ENCODE results near the gene NUDT14. TPM values are rescaled to one million over a fixed set of nuclear protein-coding genes. Genes with fewer than 3 reads are reported as not detected.

NUDT14 gene
- total RNA-seq, 1 donor from 2014 or later, result 27.1 TPM

DNA sequence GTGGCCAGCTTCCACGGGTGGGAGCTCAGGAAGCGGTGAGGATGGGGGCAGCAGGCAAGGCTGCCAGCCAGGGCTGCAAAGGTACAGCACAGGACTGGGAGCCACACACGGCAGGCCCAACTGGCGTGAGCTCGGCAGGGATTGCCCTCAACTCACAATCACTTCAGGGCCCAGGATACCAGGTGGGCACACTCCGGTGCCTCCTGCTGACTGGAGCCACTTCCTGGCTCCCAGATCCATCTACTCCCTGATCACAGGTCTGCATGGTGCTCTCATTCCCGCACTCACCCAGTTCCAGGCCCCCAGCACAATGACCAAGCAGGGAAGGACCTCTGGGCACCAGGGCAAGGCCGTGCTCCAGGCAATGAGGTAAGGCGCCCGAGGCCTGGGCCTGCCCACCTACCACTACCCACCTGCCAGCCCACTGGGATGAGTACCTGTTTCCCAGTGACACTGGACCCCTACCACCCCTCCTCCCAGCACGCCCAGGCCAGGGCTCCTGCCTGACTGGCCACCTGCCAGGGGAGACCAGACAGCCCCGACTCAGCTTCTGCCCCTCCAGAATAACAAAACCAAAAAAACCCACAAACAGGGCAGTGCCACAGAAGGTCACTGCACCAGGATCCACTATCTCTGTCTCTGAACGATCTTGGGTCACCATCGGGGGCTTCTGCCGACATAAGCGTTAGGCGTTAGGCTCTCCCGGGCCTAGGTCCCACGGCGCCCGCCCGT is 14.4 kb downstream of the NUDT14 start:
- intact Hi-C loops (cut with DNase I), result loop anchor here (5.0 kb wide), 1 partner anchor 74 kb away; no protein-coding TSS in a partner anchor
- no peak for DNase-seq (ENCODE audit: low spot score)

DNA sequence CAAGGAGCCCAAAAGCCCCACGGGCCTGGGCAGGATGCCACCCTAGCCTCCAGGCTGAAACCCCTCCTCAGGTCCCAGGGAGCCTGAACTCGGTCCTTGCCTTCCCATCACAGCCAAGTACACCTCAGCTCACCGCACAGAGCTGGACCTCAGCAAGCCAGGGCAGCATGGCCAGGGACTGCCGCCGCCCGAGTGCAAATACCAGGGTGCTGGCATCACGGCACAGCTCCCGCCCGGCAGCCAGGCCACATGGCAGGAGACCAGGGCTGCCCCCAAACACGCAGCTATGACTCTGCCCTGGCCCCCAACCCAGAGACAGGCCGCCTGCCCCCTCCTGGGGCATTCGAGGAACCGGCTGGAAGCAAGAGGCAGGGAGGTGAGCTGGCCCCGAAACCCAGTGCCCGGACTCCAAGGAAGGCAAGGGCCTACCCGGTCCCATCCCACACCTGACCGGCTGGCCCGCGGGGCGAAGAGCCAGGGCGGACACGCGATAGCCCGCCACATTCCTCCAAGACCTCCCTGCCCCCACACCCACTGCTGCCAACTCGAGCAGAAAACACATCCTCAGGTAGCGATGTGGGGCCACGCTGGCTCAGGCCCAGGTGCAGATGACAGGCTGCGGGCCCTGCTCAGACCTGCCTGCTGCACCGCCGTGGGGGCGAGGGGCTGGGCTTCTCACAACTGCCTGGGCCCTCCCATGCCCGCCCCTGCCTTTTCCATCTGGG is 15.2 kb downstream of the NUDT14 start:
- DNase-seq (ENCODE audit: low spot score), result no peak
- intact Hi-C loops (cut with DNase I), result loop anchor here (5.0 kb wide), 1 partner anchor 74 kb away; no protein-coding TSS in a partner anchor

DNA sequence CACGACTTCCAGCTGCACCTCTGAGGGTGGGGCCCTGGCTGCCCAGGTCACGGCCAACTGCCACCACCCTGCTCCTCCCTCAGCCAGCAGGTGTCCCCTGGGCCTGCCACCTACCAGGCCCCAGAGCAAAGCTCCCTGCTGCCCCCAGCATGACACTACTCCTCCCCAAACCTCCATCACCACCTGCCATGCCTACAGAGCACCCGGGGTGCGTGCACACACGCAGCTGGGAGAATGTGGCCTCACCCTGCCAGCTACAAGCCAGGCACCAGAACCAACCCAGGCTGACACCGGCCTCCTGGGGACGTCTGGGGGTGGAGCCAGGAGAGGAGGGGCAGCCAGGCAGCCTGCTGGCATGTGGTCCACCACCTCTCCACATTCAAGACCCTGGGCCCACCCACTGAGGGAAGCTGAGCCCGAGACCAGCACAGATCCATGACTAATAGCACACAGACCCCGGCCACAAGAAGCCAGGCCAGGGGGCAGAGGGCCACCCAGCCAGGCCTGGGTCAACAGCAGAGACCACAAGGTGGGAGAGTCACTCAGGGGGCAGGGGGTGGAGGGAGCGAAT is 15.9 kb downstream of the NUDT14 start:
- intact Hi-C loops (cut with DNase I), result loop anchor here (5.0 kb wide), 1 partner anchor 73 kb away; no protein-coding TSS in a partner anchor
- no peak for DNase-seq (ENCODE audit: low spot score)

DNA sequence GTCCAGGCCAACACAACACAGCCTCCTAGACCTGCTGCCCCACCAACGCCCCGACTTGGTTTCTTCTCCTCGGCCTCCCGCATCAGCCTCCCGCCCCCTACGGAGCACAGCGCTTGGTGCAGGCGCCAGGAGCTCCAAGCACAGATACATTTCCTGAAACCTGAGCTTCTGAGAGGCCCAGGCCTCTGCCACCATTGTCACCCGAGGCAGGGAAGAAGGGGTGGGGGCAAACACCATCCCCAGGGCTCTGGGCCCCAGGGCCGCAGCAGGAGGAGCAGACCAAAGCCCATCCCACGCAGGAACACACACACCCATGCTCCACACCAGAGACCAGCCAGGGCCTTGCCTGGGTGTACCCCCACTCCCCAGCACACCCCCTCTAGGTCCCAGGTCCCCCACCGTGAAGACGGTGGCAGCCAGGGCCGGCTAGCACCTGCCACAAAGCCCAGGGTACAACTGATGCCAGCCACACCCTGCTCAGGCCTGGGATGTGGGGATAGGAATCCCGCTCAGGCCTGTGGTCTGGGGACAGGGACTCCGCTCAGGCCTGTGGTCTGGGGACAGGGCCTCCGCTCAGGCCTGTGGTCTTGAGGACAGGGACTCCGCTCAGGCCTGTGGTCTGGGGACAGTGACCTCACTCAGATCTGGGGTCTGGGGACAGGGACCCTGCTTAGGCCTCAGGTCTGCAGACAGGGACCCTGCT is 17.9 kb downstream of the NUDT14 start:
- no peak for DNase-seq (ENCODE audit: low spot score)
- intact Hi-C loops (cut with DNase I), result no loop called here

DNA sequence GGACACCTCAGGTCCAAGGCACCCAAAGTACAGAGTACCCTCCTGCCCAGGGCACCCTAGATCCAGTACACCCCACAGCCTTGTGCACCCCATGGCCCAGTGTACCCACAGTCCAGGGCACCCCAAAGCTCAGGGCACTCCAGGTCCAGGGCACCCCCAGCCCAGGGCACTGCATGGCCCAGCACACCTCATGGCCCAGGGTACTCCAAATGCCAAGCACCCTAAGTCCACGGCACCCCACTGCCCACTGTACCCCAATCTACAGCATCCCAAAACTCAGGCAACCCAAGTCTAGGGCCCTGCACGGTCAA is 18.5 kb downstream of the NUDT14 start:
- intact Hi-C loops (cut with DNase I), result no loop called here
- DNase-seq (ENCODE audit: low spot score), result no peak

DNA sequence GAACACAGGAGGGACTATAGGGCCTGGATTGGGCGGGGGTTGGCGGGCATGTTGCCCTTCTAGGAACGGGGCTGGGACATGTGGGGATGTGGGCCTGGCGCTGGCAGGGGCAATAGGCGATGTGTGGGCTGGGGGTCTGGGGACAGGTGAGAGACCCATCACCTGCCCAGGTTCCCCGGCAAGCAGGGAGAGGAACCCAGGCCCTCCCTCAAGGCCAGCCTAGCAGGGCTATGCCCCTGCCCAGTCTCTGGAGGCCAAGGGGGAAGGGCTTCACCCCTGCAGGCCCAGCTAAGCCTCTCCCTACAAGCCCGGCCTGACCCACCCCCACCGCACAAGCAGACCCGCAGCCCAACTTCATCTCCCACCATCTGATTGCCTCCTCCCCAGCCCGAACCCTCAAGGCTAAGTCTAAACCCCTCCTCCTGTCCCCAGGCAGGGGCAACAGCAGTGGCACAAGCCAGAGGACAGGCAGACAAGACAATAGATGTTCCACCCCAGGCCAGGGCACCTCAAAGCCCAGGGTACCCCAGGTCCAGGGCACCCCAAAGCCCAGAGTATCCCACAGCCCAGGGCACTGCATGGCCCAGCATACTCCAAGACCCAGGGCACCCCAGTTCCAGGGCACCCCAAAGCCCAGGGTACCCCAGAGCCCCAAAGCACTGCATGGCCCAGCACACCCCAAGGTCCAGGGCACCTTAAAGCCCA is 19.0 kb downstream of the NUDT14 start:
- DNase-seq (ENCODE audit: low spot score), result no peak
- intact Hi-C loops (cut with DNase I), result no loop called here

DNA sequence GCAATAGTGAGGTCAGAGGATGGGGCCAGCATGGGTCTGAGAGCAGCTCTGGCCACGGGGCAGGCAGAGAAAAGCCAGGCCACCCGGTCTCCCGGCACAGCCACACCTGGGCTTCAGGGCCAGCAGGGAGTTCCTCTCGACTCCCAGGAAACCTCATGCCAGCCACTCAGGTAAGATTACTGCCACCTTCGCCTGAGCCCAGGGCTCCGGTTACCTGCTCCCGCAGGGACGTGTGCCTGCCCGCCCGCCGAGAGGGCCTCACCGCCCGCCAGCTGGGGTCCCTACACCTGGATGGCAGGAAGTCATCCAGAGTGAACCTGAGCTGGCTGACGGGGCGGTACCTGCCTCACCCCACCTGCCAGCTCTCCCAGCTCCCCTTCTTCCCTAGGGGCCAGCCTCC is 19.8 kb downstream of the NUDT14 start:
- intact Hi-C loops (cut with DNase I), result no loop called here
- no peak for DNase-seq (ENCODE audit: low spot score)

DNA sequence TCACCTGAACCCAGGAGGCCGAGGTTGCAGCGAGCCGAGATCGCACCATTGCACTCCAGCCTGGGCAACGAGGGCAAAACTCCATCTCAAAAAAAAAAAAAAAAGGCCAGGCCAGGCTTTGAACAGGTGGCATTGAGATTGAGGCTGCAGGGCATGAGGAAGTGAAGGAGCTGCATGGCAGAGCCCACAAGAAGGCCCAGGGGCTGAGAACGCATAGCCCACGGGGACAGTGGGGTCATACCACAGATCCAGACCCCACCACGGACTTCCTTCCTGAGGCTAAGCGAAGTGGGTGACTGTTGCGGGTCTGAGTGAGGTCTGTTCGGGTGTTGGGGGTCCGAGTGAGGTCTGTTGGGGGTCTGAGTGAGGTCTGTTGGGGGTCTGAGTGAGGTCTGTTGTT is 20.3 kb downstream of the NUDT14 start:
- intact Hi-C loops (cut with DNase I), result no loop called here
- no peak for DNase-seq (ENCODE audit: low spot score)

DNA sequence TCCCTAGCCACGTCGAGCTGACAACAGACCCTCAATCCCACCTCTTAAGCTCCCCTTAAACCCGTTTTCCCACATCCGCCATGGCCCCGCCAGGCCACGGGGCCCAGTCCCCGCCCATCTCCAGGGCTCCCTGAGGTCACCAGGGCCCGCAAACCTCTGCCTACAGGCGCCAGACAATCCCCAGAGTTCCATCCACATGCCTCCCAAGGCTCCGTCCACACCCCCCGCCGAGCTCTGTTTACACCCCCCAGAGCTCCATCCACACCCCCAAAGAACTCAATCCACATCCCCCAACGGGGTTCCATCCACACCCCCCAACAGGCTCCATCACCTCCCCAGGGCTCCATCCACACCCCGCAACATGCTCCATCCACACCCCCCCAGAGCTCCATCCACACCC is 21.8 kb downstream of the NUDT14 start:
- intact Hi-C loops (cut with DNase I), result no loop called here

DNA sequence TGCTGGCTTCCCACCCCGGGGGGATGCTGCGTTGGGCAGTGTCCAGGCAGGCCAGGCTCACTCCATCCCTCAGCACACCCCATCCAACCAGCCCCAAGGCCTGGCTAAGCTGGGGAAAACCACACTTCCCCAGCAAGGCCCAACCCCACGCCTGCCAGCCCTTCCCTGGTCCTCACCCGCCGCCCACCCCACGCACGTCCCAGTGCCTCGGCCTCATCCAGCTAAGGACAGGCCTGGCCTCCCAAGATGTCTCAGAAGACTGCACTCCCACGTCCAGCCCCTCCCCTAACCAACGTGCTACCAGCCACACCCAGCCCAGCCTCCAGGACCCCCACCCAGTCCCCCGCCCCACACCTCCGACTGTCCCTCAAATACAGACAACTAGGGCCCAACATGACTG is 22.3 kb downstream of the NUDT14 start:
- intact Hi-C loops (cut with DNase I), result no loop called here
- DNase-seq (ENCODE audit: low spot score), result no peak

More for the DNA sequence above, 21.8 kb downstream of the NUDT14 start:
- no peak for DNase-seq (ENCODE audit: low spot score)

DNA sequence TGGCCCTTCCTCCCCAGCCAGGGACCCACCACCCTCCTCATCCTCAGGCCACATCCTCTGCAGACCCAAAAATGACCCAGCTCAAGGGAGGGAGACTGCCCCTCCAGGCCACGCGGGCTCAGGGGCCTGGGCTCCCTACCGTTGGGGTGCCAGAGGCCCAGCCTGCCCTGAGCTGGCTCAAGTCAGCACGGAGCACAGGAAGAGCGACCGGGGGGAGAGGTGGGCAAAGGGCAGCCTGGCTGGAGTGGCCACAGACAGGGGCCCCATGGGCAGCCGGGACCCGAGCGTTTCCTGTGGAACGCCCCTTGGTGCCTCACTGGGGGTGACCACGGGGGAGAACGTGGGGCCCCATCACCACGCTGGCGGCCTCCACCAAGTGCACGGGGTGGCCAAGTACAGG is 23.2 kb downstream of the NUDT14 start:
- no peak for DNase-seq (ENCODE audit: low spot score)
- intact Hi-C loops (cut with DNase I), result no loop called here

DNA sequence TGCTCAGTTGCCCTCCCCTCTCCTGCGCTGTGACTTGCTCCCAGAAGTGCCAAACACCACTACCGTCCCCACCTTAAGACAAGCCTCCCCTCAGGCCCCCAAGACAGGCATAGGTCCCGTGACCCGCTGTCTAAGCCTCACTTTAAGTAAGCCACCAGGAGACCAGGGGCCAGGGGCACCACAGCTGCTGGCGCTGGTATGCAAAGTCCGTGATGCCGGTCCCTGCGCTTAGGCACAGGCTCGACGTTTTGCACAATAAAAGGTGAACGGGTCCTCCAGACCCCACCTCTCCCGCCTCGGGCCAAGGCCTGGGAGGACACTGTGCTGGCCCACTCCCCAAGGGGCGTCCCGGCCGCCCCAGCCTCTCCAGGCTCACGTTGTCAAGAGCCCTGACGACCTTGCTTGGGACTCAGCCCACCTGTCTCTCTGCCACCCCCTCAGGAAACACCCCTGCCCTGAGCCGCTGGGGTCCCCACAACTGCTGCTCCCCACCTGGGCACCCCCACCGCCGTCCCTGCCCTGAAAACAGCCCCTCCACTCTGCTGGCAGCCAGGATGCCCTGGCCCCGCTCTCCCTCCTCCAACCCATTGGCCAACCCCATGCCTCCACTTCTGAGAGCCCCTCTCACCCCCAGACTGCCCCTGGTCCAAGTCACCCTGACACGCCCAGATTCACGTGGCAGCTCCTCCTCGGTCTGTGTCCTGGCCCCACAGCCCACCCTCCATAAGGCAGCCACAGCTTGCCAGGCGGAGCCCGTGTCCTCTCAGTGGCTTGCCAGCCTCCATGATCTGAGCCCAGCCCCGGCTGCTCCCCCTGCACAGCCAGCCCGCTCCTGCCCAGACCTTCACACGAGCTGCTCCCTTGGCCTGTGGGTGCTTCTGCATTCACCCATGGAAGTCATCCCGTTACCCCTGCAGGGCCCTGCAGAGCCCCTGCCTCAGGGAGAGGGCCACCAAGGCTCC is 24.4 kb downstream of the NUDT14 start:
- intact Hi-C loops (cut with DNase I), result no loop called here
- DNase-seq (ENCODE audit: low spot score), result no peak

DNA sequence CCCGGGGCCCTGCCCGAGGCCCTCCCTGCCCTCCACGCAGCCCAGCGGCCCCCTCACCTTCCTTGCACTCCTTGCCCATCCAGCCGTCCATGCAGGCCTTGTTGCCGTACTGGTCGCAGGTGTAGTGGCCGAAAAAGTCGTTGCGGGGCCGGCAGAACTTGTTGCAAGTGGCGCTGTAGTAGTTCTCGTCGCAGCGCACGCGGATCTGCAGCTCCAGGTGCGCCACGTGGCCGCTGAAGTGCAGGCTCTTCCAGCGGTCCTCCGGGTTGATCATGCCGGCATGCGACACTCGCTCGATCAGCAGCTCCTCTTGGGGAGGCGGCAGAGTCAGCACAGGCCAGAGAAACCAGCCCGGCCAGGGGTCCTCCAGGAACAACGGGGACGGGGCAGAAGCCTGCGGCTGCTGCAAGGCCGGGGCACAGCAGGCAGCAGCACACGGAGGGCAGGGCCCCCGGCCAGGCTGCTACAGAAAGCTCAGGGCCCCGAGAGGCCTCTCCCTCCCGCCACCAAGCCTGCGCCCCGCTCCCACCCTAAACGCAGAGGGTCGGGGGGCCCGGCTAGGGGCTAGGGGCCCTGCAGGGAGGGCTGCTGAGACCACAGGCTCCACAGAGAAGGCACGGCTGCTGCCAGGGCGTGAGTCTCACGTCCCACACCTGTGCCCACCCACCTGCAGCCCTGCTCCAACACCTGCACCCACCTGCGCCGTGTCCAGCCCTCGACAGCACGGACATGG is 25.3 kb downstream of the NUDT14 start:
- no peak for DNase-seq (ENCODE audit: low spot score)
- intact Hi-C loops (cut with DNase I), result no loop called here

DNA sequence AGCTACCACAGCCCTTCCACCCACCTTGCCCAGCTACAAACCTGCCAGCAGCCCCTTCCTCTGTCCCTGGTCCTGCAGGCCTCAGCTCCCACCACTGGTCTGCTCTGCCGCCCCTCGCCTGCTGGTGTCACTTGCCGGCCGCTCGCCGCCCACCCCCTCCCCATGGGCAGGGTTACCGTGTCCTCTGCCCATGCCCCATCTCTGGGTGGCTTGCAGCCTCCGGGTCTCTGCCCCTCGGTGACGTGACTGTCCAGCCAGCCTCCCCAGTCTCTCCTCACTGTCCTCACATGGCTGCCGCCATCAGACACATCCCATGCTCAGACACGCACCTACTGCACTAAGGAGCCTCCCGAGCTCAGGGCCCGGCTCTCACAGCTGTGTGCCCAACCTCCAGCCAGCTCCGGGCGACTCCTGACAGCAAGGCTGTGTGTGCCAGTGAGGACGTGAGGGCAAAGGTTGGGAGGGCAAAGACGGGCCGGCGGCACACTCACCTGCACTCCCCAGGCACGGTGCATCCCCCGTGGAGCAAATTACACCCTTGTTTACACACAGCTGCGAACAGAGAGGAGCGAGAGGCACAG is 26.0 kb downstream of the NUDT14 start:
- no peak for DNase-seq (ENCODE audit: low spot score)
- intact Hi-C loops (cut with DNase I), result no loop called here

DNA sequence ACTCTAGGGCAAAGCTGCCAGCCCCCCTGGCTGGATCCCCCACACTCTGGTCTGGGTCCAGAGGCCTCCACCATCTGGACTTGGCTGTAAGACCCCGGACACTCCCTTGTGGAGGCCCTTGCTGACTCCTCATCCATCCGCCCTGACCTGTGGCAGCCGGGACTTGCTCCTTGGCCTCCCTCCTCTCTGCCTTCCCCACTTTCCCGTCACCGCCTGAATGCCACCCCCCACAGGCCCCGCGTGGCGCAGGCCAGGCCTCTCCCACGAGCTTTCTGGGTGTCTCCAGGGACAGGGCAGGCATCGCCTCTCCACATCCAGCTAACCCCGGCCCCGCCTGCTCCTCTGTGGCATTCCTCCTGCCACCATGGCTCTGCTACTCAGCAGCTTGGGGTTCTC is 26.6 kb downstream of the NUDT14 start:
- intact Hi-C loops (cut with DNase I), result no loop called here
- DNase-seq (ENCODE audit: low spot score), result no peak

DNA sequence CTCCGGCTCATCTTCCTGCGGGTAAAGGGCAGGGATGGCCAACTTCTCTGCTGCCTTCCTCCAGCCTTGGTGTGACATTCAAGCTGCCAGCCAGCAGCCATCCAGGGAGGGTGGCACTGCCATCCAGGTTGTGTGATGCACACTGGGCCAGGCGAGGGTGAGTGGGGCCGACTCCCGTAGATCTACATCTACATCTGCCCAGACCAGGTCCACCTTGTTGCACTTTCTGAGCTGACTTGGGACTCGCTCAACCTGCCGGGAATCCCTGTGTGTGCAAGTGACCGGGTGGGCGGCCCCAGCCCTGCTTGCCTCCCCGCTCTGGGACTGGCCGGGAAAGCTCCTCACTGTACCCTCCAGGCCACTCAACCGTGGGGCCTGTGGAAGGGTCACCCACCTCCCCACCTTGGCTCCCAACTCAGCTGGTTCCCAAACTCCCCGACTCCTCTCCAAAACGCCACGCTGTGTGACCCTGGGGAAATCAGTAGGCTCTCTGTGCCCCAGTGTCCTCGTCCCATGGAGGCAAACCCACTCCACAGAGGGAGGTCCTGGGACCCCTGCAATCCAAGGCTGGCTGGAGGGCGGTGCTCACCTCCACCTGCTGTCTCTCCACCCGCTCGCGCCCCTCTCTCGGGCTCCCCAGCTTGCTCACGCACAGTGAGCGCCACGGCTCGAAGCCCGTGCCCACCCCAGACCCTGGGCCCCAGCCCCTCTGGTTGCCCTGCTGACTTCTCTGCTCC is 27.2 kb downstream of the NUDT14 start:
- intact Hi-C loops (cut with DNase I), result no loop called here

DNA sequence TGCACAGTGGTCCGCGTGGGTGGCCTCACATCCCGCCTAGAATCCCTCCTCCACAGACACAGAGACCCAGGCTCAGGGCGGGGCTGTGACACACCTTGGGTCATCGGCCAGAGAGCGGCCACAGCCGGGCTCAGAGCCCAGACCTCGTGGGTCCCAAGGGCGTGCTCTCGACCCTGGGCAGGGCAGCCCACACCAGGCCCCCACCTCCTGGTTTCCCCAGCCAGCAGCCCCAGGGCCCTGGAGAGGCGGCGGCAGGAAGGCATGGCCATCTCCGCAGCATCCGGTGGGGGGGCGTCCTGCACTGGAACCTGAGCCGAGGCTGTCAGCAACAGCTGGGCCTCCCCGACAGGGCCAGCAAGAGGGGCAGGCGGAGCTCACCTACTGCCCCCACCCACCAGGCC is 27.8 kb downstream of the NUDT14 start:
- intact Hi-C loops (cut with DNase I), result no loop called here
- DNase-seq (ENCODE audit: low spot score), result peak; percentile 85

More for the DNA sequence above, 27.2 kb downstream of the NUDT14 start:
- no peak for DNase-seq (ENCODE audit: low spot score)

All from cardiac septum (tissue), 1 donor.